Esophagus (tissue), 2 donors: ENCODE data around the gene NFE2L2. TPM values are rescaled to one million over a fixed set of nuclear protein-coding genes. Genes with fewer than 3 reads are reported as not detected.
A peak's percentile ranks its signal among the peaks of the same experiment; 100 is the strongest.
"Not testable (repeated sequence)": the region's sequence is repeated elsewhere in the genome, so short reads cannot be mapped to it uniquely, and the experiment has no call there.

Source experiments
- H3K27ac ChIP-seq, 2 donors: one replicate each; pipeline ENCODE4 v1.5.1; 2013; ENCODE audit warnings: low read depth in 2 of 2, mild to moderate bottlenecking in 2 of 2, inconsistent platforms in 1 of 2, low read length in 1 of 2, moderate library complexity in 1 of 2
- H3K27me3 ChIP-seq, 2 donors: one replicate each; pipeline ENCODE4 v1.6.1; 2013; ENCODE audit warnings: low read length in 2 of 2, control low read depth in 1 of 2, mild to moderate bottlenecking in 1 of 2; ENCODE audit not compliant: insufficient read depth in 2 of 2, control insufficient read depth in 1 of 2
- H3K36me3 ChIP-seq, 2 donors: one replicate each; pipeline ENCODE4 v1.6.1; 2013; ENCODE audit warnings: low read length in 1 of 2; ENCODE audit not compliant: control insufficient read depth in 2 of 2, insufficient read depth in 2 of 2
- H3K4me1 ChIP-seq, 2 donors: one replicate each; pipeline ENCODE4 v1.6.1; 2013; ENCODE audit warnings: low read length in 1 of 2; ENCODE audit not compliant: control insufficient read depth in 2 of 2, insufficient read depth in 2 of 2
- H3K4me3 ChIP-seq, 2 donors: one replicate each; pipeline ENCODE4 v1.5.1; 2013; ENCODE audit warnings: low read length in 2 of 2, mild to moderate bottlenecking in 2 of 2, low read depth in 1 of 2, moderate library complexity in 1 of 2
- H3K9me3 ChIP-seq, 2 donors: one replicate each; pipeline ENCODE4 v1.6.1; 2013; ENCODE audit warnings: mild to moderate bottlenecking in 2 of 2, low read depth in 1 of 2, low read length in 1 of 2, moderate library complexity in 1 of 2; ENCODE audit not compliant: control insufficient read depth in 2 of 2, insufficient read depth in 1 of 2
- WGBS, 2 donors: extraction: QIAGEN DNeasy Blood & Tissue Kit; methylation state at CpG; one replicate each; pipeline ENCODE4 v1.1.7; 2013; 5-methylcytosine and 5-hydroxymethylcytosine counted together
- polyA plus RNA-seq, 2 donors: library from polyadenylated mRNA; stranded (reverse); fragments of 200-250 nt; gene quantifications; one replicate each; pipeline ENCODE4 v1.2.3, GENCODE V29; 2013
- donor health status: healthy with polysubstance abuse.
- donor health status: Bipolar disorder and iron deficiency.

NFE2L2 gene
- polyA plus RNA-seq, 2 donors, result 91.9 to 155 TPM

- Histone ChIP-seq H3K36me3 (peaks cover 0 to 10% of the 10 kb centered on the region in 2 donors), H3K4me1 (peaks cover 13 to 19% of the 10 kb centered on the region in 2 donors), H3K4me3 (peak overlapping the region in 1 of 2 donors; percentile 18), H3K27me3 (no peaks in the 10 kb centered on the region), H3K9me3 (no peaks in the 10 kb centered on the region), H3K27ac (peak overlapping the region; percentile 87 to 95)
- WGBS, 2 donors, result 59 to 72% methylated on average over 5 of the region's 5 CpGs
Measured at GRCh38 chr2:177252808-177253531, 11.6 kb downstream of the NFE2L2 start.

GRCh38 chr2:177251165-177251542 is 13.4 kb downstream of the NFE2L2 start:
- H3K27me3 ChIP-seq, result no peaks in the 10 kb centered on the region
- peak overlapping the region; percentile 55 to 93 for H3K27ac ChIP-seq
- H3K9me3 ChIP-seq, result no peaks in the 10 kb centered on the region
- H3K4me1 ChIP-seq, result peaks cover 7 to 21% of the 10 kb centered on the region in 2 donors
- WGBS, 2 donors, result 77% methylated on average over 3 of the region's 3 CpGs
- H3K36me3 ChIP-seq, result peaks cover 0 to 7% of the 10 kb centered on the region in 2 donors
- H3K4me3 ChIP-seq, result no peak overlapping the region

GRCh38 chr2:177250461-177250860 is 14.1 kb downstream of the NFE2L2 start:
- H3K4me1 ChIP-seq, result peaks cover 9 to 25% of the 10 kb centered on the region in 2 donors
- no peaks in the 10 kb centered on the region for H3K27me3 ChIP-seq
- no peak overlapping the region for H3K4me3 ChIP-seq
- H3K9me3 ChIP-seq, result no peaks in the 10 kb centered on the region
- 76 to 80% methylated on average over 5 of the region's 5 CpGs for WGBS, 2 donors
- H3K36me3 ChIP-seq, result peaks cover 0 to 7% of the 10 kb centered on the region in 2 donors
- peak overlapping the region in 1 of 2 donors; percentile 85 for H3K27ac ChIP-seq

GRCh38 chr2:177249038-177249437 is 15.5 kb downstream of the NFE2L2 start:
- WGBS, 2 donors, result 91 to 92% methylated on average over 7 of the region's 7 CpGs
- H3K27ac ChIP-seq, result peak overlapping the region; percentile 3 to 56

GRCh38 chr2:177247693-177248262 is 16.7 kb downstream of the NFE2L2 start:
- WGBS, 2 donors, result 73 to 81% methylated on average over 6 of the region's 6 CpGs
- Histone ChIP-seq H3K36me3 (peaks cover 0 to 5% of the 10 kb centered on the region in 2 donors), H3K4me1 (peaks cover 8 to 27% of the 10 kb centered on the region in 2 donors), H3K27ac (peak overlapping the region; percentile 20 to 71), H3K4me3 (no peak overlapping the region), H3K9me3 (no peaks in the 10 kb centered on the region), H3K27me3 (no peaks in the 10 kb centered on the region)

More at GRCh38 chr2:177249038-177249437, 15.5 kb downstream of the NFE2L2 start:
- Histone ChIP-seq H3K9me3 (no peaks in the 10 kb centered on the region), H3K36me3 (peaks cover 0 to 5% of the 10 kb centered on the region in 2 donors), H3K4me3 (no peak overlapping the region), H3K27me3 (no peaks in the 10 kb centered on the region), H3K4me1 (peaks cover 3 to 22% of the 10 kb centered on the region in 2 donors)

GRCh38 chr2:177246523-177247030 is 17.9 kb downstream of the NFE2L2 start:
- H3K36me3 ChIP-seq, H3K4me3 ChIP-seq, H3K9me3 ChIP-seq, H3K27me3 ChIP-seq: not testable (repeated sequence)
- WGBS, 2 donors, result 70 to 87% methylated on average over 2 of the region's 2 CpGs
- peaks cover 8 to 25% of the 10 kb centered on the region in 2 donors for H3K4me1 ChIP-seq
- peak overlapping the region in 1 of 2 donors; percentile 31 for H3K27ac ChIP-seq

- Histone ChIP-seq H3K4me1 (peaks cover 8 to 21% of the 10 kb centered on the region in 2 donors), H3K27ac (peak overlapping the region; percentile 48 to 57), H3K27me3 (no peaks in the 10 kb centered on the region), H3K36me3 (peaks cover 0 to 5% of the 10 kb centered on the region in 2 donors), H3K9me3 (no peaks in the 10 kb centered on the region), H3K4me3 (no peak overlapping the region)
- 18 to 21% methylated on average over 3 of the region's 3 CpGs for WGBS, 2 donors
Measured at GRCh38 chr2:177246000-177246399, 18.5 kb downstream of the NFE2L2 start.

GRCh38 chr2:177245010-177245422 is 19.5 kb downstream of the NFE2L2 start:
- Histone ChIP-seq H3K27me3 (no peaks in the 10 kb centered on the region), H3K4me3 (no peak overlapping the region), H3K4me1 (peaks cover 10 to 22% of the 10 kb centered on the region in 2 donors), H3K36me3 (peaks cover 0 to 5% of the 10 kb centered on the region in 2 donors), H3K27ac (peak overlapping the region; percentile 45 to 60), H3K9me3 (no peaks in the 10 kb centered on the region)
- 23 to 46% methylated on average over 4 of the region's 4 CpGs for whole genome bisulfite sequencing, 2 donors

- 85 to 94% methylated on average over 6 of the region's 6 CpGs for WGBS, 2 donors
- peaks cover 0 to 5% of the 10 kb centered on the region in 2 donors for H3K36me3 ChIP-seq
- H3K27ac ChIP-seq, result peak overlapping the region; percentile 0 to 60
- no peak overlapping the region for H3K4me3 ChIP-seq
- H3K4me1 ChIP-seq, result peaks cover 12 to 22% of the 10 kb centered on the region in 2 donors
- no peaks in the 10 kb centered on the region for H3K27me3 ChIP-seq
- no peaks in the 10 kb centered on the region for H3K9me3 ChIP-seq
Measured at GRCh38 chr2:177244244-177244771, 20.2 kb downstream of the NFE2L2 start.
